ENCODE measurements around the gene PRKCZ. TPM values are rescaled to one million over a fixed set of nuclear protein-coding genes. Genes with fewer than 3 reads are reported as not detected.

The PRKCZ gene
- total and polyA plus RNA-seq, 9 of the 15 experiments (the other 6 are each of a cell fraction or from before 2014, with no cell fraction given): 0.07 to 3.1 (median 1.3) TPM

GRCh38 chr1:2129256-2129943 is 79.2 kb downstream of the PRKCZ start:
- H3K27me3 ChIP-seq (ENCODE audit: control insufficient read depth in 2 of 2, insufficient read depth in 2 of 2, low read length in 2 of 2): peaks cover 43 to 51% of the 10 kb centered on the region in 2 experiments
- intact Hi-C loops (cut with micrococcal nuclease): no loop called here
- H3K9ac ChIP-seq (ENCODE audit: insufficient read depth in 1 of 2, low read depth in 2 of 2, low read length in 2 of 2): 0 out of 4 replicates have a peak overlapping the region, but pooled peaks of 1 of the 2 experiments have one; percentile 48
- H3K4me1 ChIP-seq (replicated peaks in 1 of 2; ENCODE audit: control insufficient read depth in 2 of 2, insufficient read depth in 2 of 2, low read length in 2 of 2): peaks cover 8 to 53% of the 10 kb centered on the region in 2 experiments
- no peak overlapping the region for H3K4me2 ChIP-seq (ENCODE audit: insufficient read depth, low read length)
- BruUV-seq (replicated peaks): no TSS peak
- H3K36me3 ChIP-seq (ENCODE audit: control insufficient read depth, insufficient read depth, low read length): no peaks in the 10 kb centered on the region
- no peak overlapping the region for H3K27ac ChIP-seq (ENCODE audit: extremely low read depth, low read depth, low read length)
- FAIRE-seq (no peak), DNase-seq (ENCODE audit: extremely low read depth in 1 of 4, low spot score in 3 of 4) (no peak), ATAC-seq (no peak)
- H2AFZ ChIP-seq (ENCODE audit: low read depth, low read length): no peak overlapping the region
- H3K4me3 ChIP-seq: no peak overlapping the region
- peaks cover 7% of the 10 kb centered on the region for H3K9me1 ChIP-seq (ENCODE audit: control insufficient read depth, insufficient read depth, low read length)
- 5% methylated on average over 15 of the region's 15 CpGs for WGBS (ENCODE audit: insufficient coverage, low coverage, missing lambda C conversion rate)
- TF ChIP-seq E2F6 (IDR thresholded peaks at IDR 0.05; ENCODE audit: borderline replicate concordance in 1 of 2, extremely low read depth in 1 of 2, insufficient read depth in 1 of 2, insufficient read length in 1 of 2, low read depth in 1 of 2, low read length in 1 of 2, poor library complexity in 1 of 2, severe bottlenecking in 1 of 2) (peak in 1 of 2 experiments; percentile 51), FOXA1 (IDR thresholded peaks at IDR 0.05; ENCODE audit: borderline replicate concordance) (no peak), MAX (CRISPR knock-in tag; IDR thresholded peaks at IDR 0.05) (peak; percentile 25; the same call in 1 of the 2 replicates)
- in situ Hi-C loops (cut with MboI): no loop called here
- POLR2A ChIA-PET: no interaction called here
- CTCF ChIA-PET (ENCODE audit: low intra/inter-chr PET ratio): no interaction called here
- H3K79me2 ChIP-seq (ENCODE audit: control insufficient read depth, insufficient read depth, low read length): no peaks in the 10 kb centered on the region
- no peaks in the 10 kb centered on the region for H4K20me1 ChIP-seq (replicated peaks; ENCODE audit: control insufficient read depth, insufficient read depth, low read length)
- no peaks in the 10 kb centered on the region for H3K9me3 ChIP-seq (replicated peaks; ENCODE audit: control insufficient read depth, insufficient read depth, low read depth, low read length)
